Activated T-helper 17 cell treated with anti-CD3 and anti-CD28 coated beads, Interleukin-2, amount 50 U/mL, for 72 hours (primary cell): Measurements from ENCODE around the gene DNAH17. TPM values are rescaled to one million over a fixed set of nuclear protein-coding genes. Genes with fewer than 3 reads are reported as not detected.

Experiments used
- ATAC-seq: fragments of 150-1000 bp; cut with Tn5 transposase; replicated peaks from 2 replicates; pipeline ENCODE4 v1.10.0; 2021; ENCODE audit warnings: mild to moderate bottlenecking, moderate library complexity
- H3K27ac Mint-ChIP-seq: one replicate; pipeline ENCODE4 v1.8.0; 2022; ENCODE audit warnings: mixed read lengths
- H3K27me3 Mint-ChIP-seq: one replicate; pipeline ENCODE4 v1.8.0; 2022; ENCODE audit warnings: mixed read lengths
- H3K36me3 Mint-ChIP-seq: one replicate; pipeline ENCODE4 v1.8.0; 2022; ENCODE audit warnings: low read depth, mild to moderate bottlenecking, mixed read lengths
- H3K4me1 Mint-ChIP-seq: one replicate; pipeline ENCODE4 v1.8.0; 2022; ENCODE audit warnings: mixed read lengths
- H3K4me3 Mint-ChIP-seq: one replicate; pipeline ENCODE4 v1.8.0; 2022; ENCODE audit warnings: mild to moderate bottlenecking, mixed read lengths
- H3K9me3 Mint-ChIP-seq: one replicate; pipeline ENCODE4 v1.8.0; 2022; ENCODE audit warnings: mixed read lengths
- total RNA-seq, 2 donors: library from RNA; stranded (reverse); gene quantifications; one replicate each; pipeline ENCODE4 v1.2.3, GENCODE V29; 2022

The DNAH17 gene
- total RNA-seq, 2 donors from 2014 or later: 0.73 to 1.2 TPM

GRCh38 chr17:78555746-78556401 is 21.3 kb downstream of the DNAH17 start:
- H3K4me3 Mint-ChIP-seq: no peak overlapping the region
- no peak overlapping the region for H3K27ac Mint-ChIP-seq
- ATAC-seq: no peak
- no peaks in the 10 kb centered on the region for H3K36me3 Mint-ChIP-seq
- H3K27me3 Mint-ChIP-seq: no peaks in the 10 kb centered on the region
- H3K4me1 Mint-ChIP-seq: no peaks in the 10 kb centered on the region
- no peaks in the 10 kb centered on the region for H3K9me3 Mint-ChIP-seq

GRCh38 chr17:78550464-78550863 is 26.7 kb downstream of the DNAH17 start:
- Mint-ChIP-seq H3K27ac (no peak overlapping the region), H3K36me3 (no peaks in the 10 kb centered on the region), H3K4me3 (no peak overlapping the region), H3K9me3 (no peaks in the 10 kb centered on the region), H3K4me1 (no peaks in the 10 kb centered on the region), H3K27me3 (no peaks in the 10 kb centered on the region)
- no peak for ATAC-seq

GRCh38 chr17:78548725-78549124 is 28.5 kb downstream of the DNAH17 start:
- no peaks in the 10 kb centered on the region for H3K4me1 Mint-ChIP-seq
- H3K4me3 Mint-ChIP-seq: no peak overlapping the region
- no peak for ATAC-seq
- no peaks in the 10 kb centered on the region for H3K9me3 Mint-ChIP-seq
- no peaks in the 10 kb centered on the region for H3K27me3 Mint-ChIP-seq
- no peaks in the 10 kb centered on the region for H3K36me3 Mint-ChIP-seq
- no peak overlapping the region for H3K27ac Mint-ChIP-seq

- Mint-ChIP-seq H3K27me3 (no peaks in the 10 kb centered on the region), H3K27ac (no peak overlapping the region), H3K4me1 (no peaks in the 10 kb centered on the region), H3K9me3 (no peaks in the 10 kb centered on the region), H3K36me3 (no peaks in the 10 kb centered on the region), H3K4me3 (no peak overlapping the region)
- ATAC-seq: no peak
Observed at GRCh38 chr17:78547035-78547434, 30.2 kb downstream of the DNAH17 start.

GRCh38 chr17:78546476-78546875 is 30.7 kb downstream of the DNAH17 start:
- Mint-ChIP-seq H3K9me3 (no peaks in the 10 kb centered on the region), H3K27ac (no peak overlapping the region), H3K27me3 (no peaks in the 10 kb centered on the region), H3K4me1 (peaks cover 4% of the 10 kb centered on the region), H3K36me3 (no peaks in the 10 kb centered on the region), H3K4me3 (no peak overlapping the region)
- ATAC-seq: no peak

- no peak for ATAC-seq
- Mint-ChIP-seq H3K36me3 (no peaks in the 10 kb centered on the region), H3K9me3 (no peaks in the 10 kb centered on the region), H3K4me3 (no peak overlapping the region), H3K4me1 (peaks cover 6% of the 10 kb centered on the region), H3K27ac (no peak overlapping the region), H3K27me3 (no peaks in the 10 kb centered on the region)
Observed at GRCh38 chr17:78544881-78545755, 32.1 kb downstream of the DNAH17 start.

GRCh38 chr17:78541488-78542206 is 35.5 kb downstream of the DNAH17 start:
- H3K27me3 Mint-ChIP-seq: no peaks in the 10 kb centered on the region
- ATAC-seq: no peak
- H3K27ac Mint-ChIP-seq: no peak overlapping the region

GRCh38 chr17:78539781-78540180 is 37.4 kb downstream of the DNAH17 start:
- Mint-ChIP-seq H3K4me3 (no peak overlapping the region), H3K27ac (no peak overlapping the region), H3K27me3 (no peaks in the 10 kb centered on the region), H3K4me1 (peaks cover 22% of the 10 kb centered on the region), H3K36me3 (no peaks in the 10 kb centered on the region), H3K9me3 (no peaks in the 10 kb centered on the region)
- no peak for ATAC-seq

More at GRCh38 chr17:78541488-78542206, 35.5 kb downstream of the DNAH17 start:
- H3K9me3 Mint-ChIP-seq: no peaks in the 10 kb centered on the region
- no peak overlapping the region for H3K4me3 Mint-ChIP-seq
- H3K36me3 Mint-ChIP-seq: no peaks in the 10 kb centered on the region
- H3K4me1 Mint-ChIP-seq: peaks cover 10% of the 10 kb centered on the region

- Mint-ChIP-seq H3K27me3 (no peaks in the 10 kb centered on the region), H3K4me3 (no peak overlapping the region), H3K27ac (peak overlapping the region; percentile 43), H3K9me3 (no peaks in the 10 kb centered on the region), H3K36me3 (no peaks in the 10 kb centered on the region), H3K4me1 (peaks cover 31% of the 10 kb centered on the region)
- peak; percentile 85 for ATAC-seq
Observed at GRCh38 chr17:78538033-78538776, 39.0 kb downstream of the DNAH17 start.

- no peaks in the 10 kb centered on the region for H3K9me3 Mint-ChIP-seq
- peak overlapping the region; percentile 38 for H3K27ac Mint-ChIP-seq
- no peaks in the 10 kb centered on the region for H3K36me3 Mint-ChIP-seq
- no peak for ATAC-seq
- H3K4me1 Mint-ChIP-seq: peaks cover 37% of the 10 kb centered on the region
- no peaks in the 10 kb centered on the region for H3K27me3 Mint-ChIP-seq
- no peak overlapping the region for H3K4me3 Mint-ChIP-seq
Observed at GRCh38 chr17:78537217-78537860, 39.9 kb downstream of the DNAH17 start.

GRCh38 chr17:78535273-78536197 is 41.7 kb downstream of the DNAH17 start:
- Mint-ChIP-seq H3K27me3 (no peaks in the 10 kb centered on the region), H3K4me3 (peak overlapping the region; percentile 60), H3K4me1 (peaks cover 31% of the 10 kb centered on the region), H3K9me3 (no peaks in the 10 kb centered on the region), H3K36me3 (no peaks in the 10 kb centered on the region), H3K27ac (peak overlapping the region; percentile 78)
- peak; percentile 51 for ATAC-seq

- Mint-ChIP-seq H3K4me1 (peaks cover 27% of the 10 kb centered on the region), H3K27ac (peak overlapping the region; percentile 78), H3K4me3 (peak overlapping the region; percentile 60), H3K36me3 (no peaks in the 10 kb centered on the region), H3K27me3 (no peaks in the 10 kb centered on the region), H3K9me3 (no peaks in the 10 kb centered on the region)
- ATAC-seq: peak; percentile 11
Observed at GRCh38 chr17:78534492-78535272, 42.5 kb downstream of the DNAH17 start.
